Thyroid gland (tissue), 4 donors: ENCODE measurements around the gene DNER. TPM values are rescaled to one million over a fixed set of nuclear protein-coding genes. Genes with fewer than 3 reads are reported as not detected.

Source experiments
- DNase-seq, 2 donors: peaks; one replicate each; pipeline ENCODE4 v3.0.0-alpha.2; 2019
- H3K27ac ChIP-seq, 3 donors: fragments of 200-600 bp; sonication (generic); 1 replicate in 2 of 3; 2 replicates in 1 of 3; pipeline ENCODE4 v1.5.1; 2016 to 2019; ENCODE audit warnings: mild to moderate bottlenecking in 1 of 3, moderate library complexity in 1 of 3
- H3K27me3 ChIP-seq: fragments of 200-600 bp; sonication (generic); one replicate; pipeline ENCODE4 v1.5.1; 2019
- H3K36me3 ChIP-seq, 2 donors: fragments of 200-600 bp; sonication (generic); one replicate each; pipeline ENCODE4 v1.5.1; 2016 to 2019
- H3K4me1 ChIP-seq, 2 donors: fragments of 200-600 bp; sonication (generic); one replicate each; pipeline ENCODE4 v1.5.1; 2017 to 2019
- H3K4me3 ChIP-seq, 3 donors: fragments of 200-600 bp; sonication (generic); replicated peaks in 1 of 3; 1 replicate in 2 of 3; 2 replicates in 1 of 3; pipeline ENCODE4 v1.5.1; 2016; ENCODE audit warnings: mild to moderate bottlenecking in 1 of 3
- H3K9me3 ChIP-seq: fragments of 200-600 bp; sonication (generic); one replicate; pipeline ENCODE4 v1.5.1; 2017
- CTCF ChIP-seq, 6 experiments: fragments of 200-600 bp in 3 of 6; fragments of 450-650 bp in 3 of 6; sonication (generic) in 3 of 6; IDR thresholded peaks; one replicate each; pipeline ENCODE4 v1.5.1; 2016 to 2019; ENCODE audit warnings: antibody characterized with exemption in 6 of 6, mild to moderate bottlenecking in 2 of 6, inconsistent platforms in 1 of 6, moderate library complexity in 1 of 6
- POLR2A ChIP-seq, 2 donors: fragments of 450-650 bp; IDR thresholded peaks; one replicate each; pipeline ENCODE4 v1.6.1; 2017; ENCODE audit warnings: antibody characterized with exemption in 2 of 2, mild to moderate bottlenecking in 2 of 2, moderate library complexity in 1 of 2
- WGBS, 2 donors: methylation state at CpG; one replicate each; pipeline ENCODE4 v1.1.5; 2017; 5-methylcytosine and 5-hydroxymethylcytosine counted together
- intact Hi-C: fragments of 100-400 bp; cut with DNase I; formaldehyde crosslinking; loops from one replicate; pipeline ENCODE4 v1.15.1; 2023
- total RNA-seq, 4 donors: library from RNA; depleted of rRNA; stranded (reverse); fragments of >200 nt; gene quantifications; one replicate each; pipeline ENCODE4 v1.2.3, GENCODE V29; 2016

DNER gene
- total RNA-seq, 4 donors from 2014 or later = 0.13 to 0.93 (median 0.42) TPM; not detected in 1

GRCh38 chr2:229417916-229418315 is 296.4 kb downstream of the DNER start:
- 67 to 78% methylated on average over 7 of the region's 7 CpGs for WGBS, 2 donors
- H3K4me3 ChIP-seq = no peak overlapping the region
- no peaks in the 10 kb centered on the region for H3K36me3 ChIP-seq
- H3K27ac ChIP-seq = peak overlapping the region; percentile 81 to 88 (median 86)
- H3K9me3 ChIP-seq = no peaks in the 10 kb centered on the region
- peak in 1 of 2 donors; percentile 9 for DNase-seq
- intact Hi-C loops = no loop called here
- H3K4me1 ChIP-seq = peaks cover 34 to 45% of the 10 kb centered on the region in 2 donors
- no peaks in the 10 kb centered on the region for H3K27me3 ChIP-seq
- TF ChIP-seq POLR2A (IDR thresholded peaks at IDR 0.05) (no peak), CTCF (IDR thresholded peaks at IDR 0.05) (no peak)

DNA sequence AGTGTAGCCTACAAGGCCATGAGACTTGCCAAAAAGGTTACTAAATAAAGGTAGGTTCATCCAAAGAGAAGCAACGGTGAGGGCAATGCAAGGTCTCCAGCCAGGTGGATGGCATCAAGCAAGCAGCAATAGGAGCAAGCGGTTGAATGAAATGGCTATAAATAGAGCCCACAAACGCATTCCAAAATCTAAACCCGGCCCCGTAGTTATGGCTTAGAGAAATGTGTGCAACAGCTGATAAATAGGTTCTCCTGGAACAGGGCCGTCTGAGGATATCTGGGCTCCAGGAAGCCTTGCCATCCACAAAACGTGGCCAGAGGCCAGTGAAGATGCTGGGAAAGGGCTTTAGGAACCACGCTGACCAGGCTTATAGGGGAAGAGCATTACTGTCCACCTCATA is 297.2 kb downstream of the DNER start:
- no peak for DNase-seq
- intact Hi-C loops = no loop called here
- H3K4me3 ChIP-seq = no peak overlapping the region
- H3K27me3 ChIP-seq = no peaks in the 10 kb centered on the region
- H3K36me3 ChIP-seq = no peaks in the 10 kb centered on the region
- H3K9me3 ChIP-seq = no peaks in the 10 kb centered on the region
- H3K27ac ChIP-seq = peak overlapping the region; percentile 81 to 88 (median 83)
- TF ChIP-seq CTCF (IDR thresholded peaks at IDR 0.05) (no peak), POLR2A (IDR thresholded peaks at IDR 0.05) (no peak)
- 82 to 84% methylated on average over 8 of the region's 8 CpGs for WGBS, 2 donors
- peaks cover 34 to 45% of the 10 kb centered on the region in 2 donors for H3K4me1 ChIP-seq

DNA sequence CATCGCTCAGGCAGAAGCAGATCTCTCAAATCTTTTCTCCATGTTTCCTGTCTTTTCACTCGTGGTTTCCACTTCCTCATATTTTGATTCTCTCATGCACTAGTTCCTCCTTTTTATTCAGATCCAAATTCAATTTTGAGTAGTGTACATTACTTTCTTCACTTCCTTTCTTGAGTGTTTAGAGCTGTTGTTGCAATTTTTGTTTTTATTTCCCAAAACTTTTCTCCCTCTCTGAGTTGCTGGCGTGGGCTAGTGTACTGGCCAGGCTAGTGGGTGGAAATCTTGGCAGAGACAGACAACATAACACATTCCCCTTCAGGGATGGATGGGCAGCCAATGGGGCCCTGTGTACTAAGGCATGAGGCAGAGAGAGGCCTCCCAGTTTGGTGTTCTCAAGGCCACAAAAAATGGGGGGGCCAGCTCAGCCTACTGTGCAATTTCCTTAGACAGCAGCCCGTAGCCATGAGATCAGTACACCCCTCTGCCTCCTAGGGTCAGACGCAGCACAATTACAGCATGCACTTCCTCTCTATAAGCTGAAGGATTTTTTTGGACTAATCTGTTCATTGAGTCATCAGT is 298.1 kb downstream of the DNER start:
- Histone ChIP-seq H3K27ac (peak overlapping the region; percentile 81 to 88 (median 83)), H3K9me3 (no peaks in the 10 kb centered on the region), H3K4me3 (no peak overlapping the region), H3K36me3 (no peaks in the 10 kb centered on the region), H3K4me1 (peaks cover 34 to 45% of the 10 kb centered on the region in 2 donors), H3K27me3 (no peaks in the 10 kb centered on the region)
- DNase-seq = peak; percentile 94 to 95
- intact Hi-C loops = no loop called here
- WGBS, 2 donors = 4 to 11% methylated on average over 5 of the region's 5 CpGs
- TF ChIP-seq CTCF (IDR thresholded peaks at IDR 0.05) (peak in 1 of 6 experiments; percentile 13), POLR2A (IDR thresholded peaks at IDR 0.05) (peak in 1 of 2 donors; percentile 35)

- H3K4me3 ChIP-seq = no peak overlapping the region
- H3K4me1 ChIP-seq = peaks cover 27 to 38% of the 10 kb centered on the region in 2 donors
- H3K36me3 ChIP-seq = no peaks in the 10 kb centered on the region
- no peak for DNase-seq
- H3K9me3 ChIP-seq = no peaks in the 10 kb centered on the region
- intact Hi-C loops = no loop called here
- H3K27ac ChIP-seq = peak overlapping the region in 1 of 3 donors; percentile 88
- no peaks in the 10 kb centered on the region for H3K27me3 ChIP-seq
- no peak for TF ChIP-seq POLR2A (IDR thresholded peaks at IDR 0.05)
- no peak for TF ChIP-seq CTCF (IDR thresholded peaks at IDR 0.05)
- WGBS, 2 donors = 100% methylated on average over 2 of the region's 2 CpGs
Observed at GRCh38 chr2:229414631-229415030, 299.7 kb downstream of the DNER start.

GRCh38 chr2:229412686-229413085 is 301.7 kb downstream of the DNER start:
- Histone ChIP-seq H3K9me3 (no peaks in the 10 kb centered on the region), H3K4me1 (peaks cover 18 to 34% of the 10 kb centered on the region in 2 donors)

More at GRCh38 chr2:229412686-229413085, 301.7 kb downstream of the DNER start:
- intact Hi-C loops = no loop called here
- TF ChIP-seq POLR2A (IDR thresholded peaks at IDR 0.05) = no peak
- no peak for TF ChIP-seq CTCF (IDR thresholded peaks at IDR 0.05)
- peak overlapping the region; percentile 25 to 41 (median 37) for H3K27ac ChIP-seq
- DNase-seq = peak; percentile 20 to 52
- no peaks in the 10 kb centered on the region for H3K36me3 ChIP-seq
- WGBS, 2 donors = 73 to 80% methylated on average over 5 of the region's 5 CpGs
- H3K27me3 ChIP-seq = no peaks in the 10 kb centered on the region
- no peak overlapping the region for H3K4me3 ChIP-seq
